IPS DF 4.7 (cell line): ENCODE measurements around the gene MTHFD1L.

Experiments
- DNase-seq: peaks from one replicate; pipeline ENCODE4 v3.0.0-alpha.2; 2013; ENCODE audit warnings: low spot score; ENCODE audit errors: extremely low read depth

The MTHFD1L gene

DNA sequence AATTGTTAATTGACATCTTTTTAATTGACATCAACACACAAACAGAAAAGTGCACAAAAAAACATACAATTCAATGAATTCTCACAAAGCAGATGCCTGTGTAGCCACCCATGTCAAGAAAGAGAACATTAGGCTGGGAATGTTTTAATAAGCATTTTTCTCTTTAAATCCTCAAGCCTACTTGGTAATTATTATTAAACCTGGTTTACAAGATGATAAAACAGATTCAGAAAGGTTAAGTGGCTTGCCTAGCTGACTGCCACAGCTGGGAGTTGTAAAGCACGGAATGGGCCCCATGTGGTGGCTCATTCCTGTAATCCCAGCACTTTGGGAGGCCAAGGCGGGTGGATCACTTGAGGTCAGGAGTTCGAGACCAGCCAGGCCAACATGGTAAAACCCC, 284.3 kb downstream of the MTHFD1L start:
- no peak for DNase-seq
